MM.1S (cell line): ENCODE data around the gene UBE2D2.

Experiments
- DNase-seq: peaks from one replicate; pipeline ENCODE4 v3.0.0-alpha.2; 2015
- H2AFZ ChIP-seq: fragments of 300-600 bp; sonication (generic); 2 replicates; pipeline ENCODE4 v1.6.0; 2016; ENCODE audit warnings: antibody characterized with exemption, low read length
- H3F3A ChIP-seq: fragments of 300-600 bp; sonication (generic); 2 replicates; pipeline ENCODE4 v1.6.1; 2016; ENCODE audit warnings: mild to moderate bottlenecking, antibody characterized with exemption, low read length, moderate library complexity, mixed read lengths; ENCODE audit not compliant: insufficient read depth
- H3K27ac ChIP-seq: fragments of 300-600 bp; sonication (generic); 2 replicates; pipeline ENCODE4 v1.5.1; 2016; ENCODE audit warnings: mild to moderate bottlenecking, low read length
- H3K27me3 ChIP-seq: fragments of 300-600 bp; sonication (generic); replicated peaks from 2 replicates; pipeline ENCODE4 v1.6.0; 2016; ENCODE audit warnings: low read length; ENCODE audit not compliant: insufficient read depth
- H3K36me3 ChIP-seq: fragments of 300-600 bp; sonication (generic); replicated peaks from 2 replicates; pipeline ENCODE4 v1.6.1; 2016; ENCODE audit warnings: mild to moderate bottlenecking, low read length, mixed read lengths; ENCODE audit not compliant: insufficient read depth
- H3K4me1 ChIP-seq: fragments of 300-600 bp; sonication (generic); 2 replicates; pipeline ENCODE4 v1.6.1; 2016; ENCODE audit warnings: low read length, mixed read lengths
- H3K4me2 ChIP-seq: fragments of 300-600 bp; sonication (generic); 2 replicates; pipeline ENCODE4 v1.6.0; 2016; ENCODE audit warnings: low read depth, low read length
- H3K4me3 ChIP-seq: fragments of 300-600 bp; sonication (generic); 2 replicates; pipeline ENCODE4 v1.5.1; 2016; ENCODE audit warnings: low read length, mixed read lengths
- H3K79me2 ChIP-seq: fragments of 300-600 bp; sonication (generic); 2 replicates; pipeline ENCODE4 v1.6.1; 2016; ENCODE audit warnings: mixed run types, low read length, mixed read lengths
- H3K9ac ChIP-seq: fragments of 300-600 bp; sonication (generic); 2 replicates; pipeline ENCODE4 v1.6.1; 2016; ENCODE audit warnings: low read length, mixed read lengths
- H3K9me2 ChIP-seq: fragments of 300-600 bp; sonication (generic); replicated peaks from 2 replicates; pipeline ENCODE4 v1.6.1; 2016; ENCODE audit warnings: mild to moderate bottlenecking, low read length, mixed read lengths; ENCODE audit not compliant: insufficient read depth
- H3K9me3 ChIP-seq: fragments of 300-600 bp; sonication (generic); replicated peaks from 2 replicates; pipeline ENCODE4 v1.6.1; 2016; ENCODE audit warnings: mild to moderate bottlenecking, low read length, mixed read lengths; ENCODE audit not compliant: insufficient read depth
- H4K20me1 ChIP-seq: fragments of 300-600 bp; sonication (generic); 2 replicates; pipeline ENCODE4 v1.6.1; 2016; ENCODE audit warnings: mild to moderate bottlenecking, low read length, moderate library complexity, mixed read lengths; ENCODE audit not compliant: insufficient read depth
- EZH2 ChIP-seq: fragments of 300-600 bp; sonication (generic); optimal IDR thresholded peaks from 2 replicates; pipeline ENCODE3; 2017; ENCODE audit warnings: low read depth, mild to moderate bottlenecking, antibody characterized with exemption, low read length, mixed read lengths
- EZH2phosphoT487 ChIP-seq: fragments of 300-600 bp; sonication (generic); IDR thresholded peaks from 2 replicates; pipeline ENCODE4 v1.6.1; 2018; ENCODE audit warnings: antibody characterized with exemption, low read length
- TF ChIP-seq, protein P1 (sequence below): fragments of 300-600 bp; sonication (generic); IDR thresholded peaks from 2 replicates; pipeline ENCODE4 v1.5.1; 2016; ENCODE audit warnings: antibody characterized with exemption, low read length, mixed read lengths

Gene UBE2D2

GRCh38 chr5:139642213-139642612 is 81.1 kb downstream of the UBE2D2 start:
- TF ChIP-seq, protein P1, sequence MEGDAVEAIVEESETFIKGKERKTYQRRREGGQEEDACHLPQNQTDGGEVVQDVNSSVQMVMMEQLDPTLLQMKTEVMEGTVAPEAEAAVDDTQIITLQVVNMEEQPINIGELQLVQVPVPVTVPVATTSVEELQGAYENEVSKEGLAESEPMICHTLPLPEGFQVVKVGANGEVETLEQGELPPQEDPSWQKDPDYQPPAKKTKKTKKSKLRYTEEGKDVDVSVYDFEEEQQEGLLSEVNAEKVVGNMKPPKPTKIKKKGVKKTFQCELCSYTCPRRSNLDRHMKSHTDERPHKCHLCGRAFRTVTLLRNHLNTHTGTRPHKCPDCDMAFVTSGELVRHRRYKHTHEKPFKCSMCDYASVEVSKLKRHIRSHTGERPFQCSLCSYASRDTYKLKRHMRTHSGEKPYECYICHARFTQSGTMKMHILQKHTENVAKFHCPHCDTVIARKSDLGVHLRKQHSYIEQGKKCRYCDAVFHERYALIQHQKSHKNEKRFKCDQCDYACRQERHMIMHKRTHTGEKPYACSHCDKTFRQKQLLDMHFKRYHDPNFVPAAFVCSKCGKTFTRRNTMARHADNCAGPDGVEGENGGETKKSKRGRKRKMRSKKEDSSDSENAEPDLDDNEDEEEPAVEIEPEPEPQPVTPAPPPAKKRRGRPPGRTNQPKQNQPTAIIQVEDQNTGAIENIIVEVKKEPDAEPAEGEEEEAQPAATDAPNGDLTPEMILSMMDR = no peak
- no peak for TF ChIP-seq EZH2phosphoT487
- no peak for TF ChIP-seq EZH2
- Histone ChIP-seq H3K9me2 (no peaks in the 10 kb centered on the region), H4K20me1 (no peaks in the 10 kb centered on the region), H3K4me1 (peaks cover 16% of the 10 kb centered on the region), H3K27ac (no peak overlapping the region), H3K36me3 (no peaks in the 10 kb centered on the region), H3K9ac (no peak overlapping the region), H3K4me3 (no peak overlapping the region), H3K9me3 (no peaks in the 10 kb centered on the region), H3K4me2 (no peak overlapping the region), H3K27me3 (no peaks in the 10 kb centered on the region), H3K79me2 (0 out of 2 replicates have a peak, but pooled peaks cover 6% of the 10 kb centered on the region), H3F3A (peaks cover 17% of the 10 kb centered on the region), H2AFZ (no peak overlapping the region)
- no peak for DNase-seq

DNA sequence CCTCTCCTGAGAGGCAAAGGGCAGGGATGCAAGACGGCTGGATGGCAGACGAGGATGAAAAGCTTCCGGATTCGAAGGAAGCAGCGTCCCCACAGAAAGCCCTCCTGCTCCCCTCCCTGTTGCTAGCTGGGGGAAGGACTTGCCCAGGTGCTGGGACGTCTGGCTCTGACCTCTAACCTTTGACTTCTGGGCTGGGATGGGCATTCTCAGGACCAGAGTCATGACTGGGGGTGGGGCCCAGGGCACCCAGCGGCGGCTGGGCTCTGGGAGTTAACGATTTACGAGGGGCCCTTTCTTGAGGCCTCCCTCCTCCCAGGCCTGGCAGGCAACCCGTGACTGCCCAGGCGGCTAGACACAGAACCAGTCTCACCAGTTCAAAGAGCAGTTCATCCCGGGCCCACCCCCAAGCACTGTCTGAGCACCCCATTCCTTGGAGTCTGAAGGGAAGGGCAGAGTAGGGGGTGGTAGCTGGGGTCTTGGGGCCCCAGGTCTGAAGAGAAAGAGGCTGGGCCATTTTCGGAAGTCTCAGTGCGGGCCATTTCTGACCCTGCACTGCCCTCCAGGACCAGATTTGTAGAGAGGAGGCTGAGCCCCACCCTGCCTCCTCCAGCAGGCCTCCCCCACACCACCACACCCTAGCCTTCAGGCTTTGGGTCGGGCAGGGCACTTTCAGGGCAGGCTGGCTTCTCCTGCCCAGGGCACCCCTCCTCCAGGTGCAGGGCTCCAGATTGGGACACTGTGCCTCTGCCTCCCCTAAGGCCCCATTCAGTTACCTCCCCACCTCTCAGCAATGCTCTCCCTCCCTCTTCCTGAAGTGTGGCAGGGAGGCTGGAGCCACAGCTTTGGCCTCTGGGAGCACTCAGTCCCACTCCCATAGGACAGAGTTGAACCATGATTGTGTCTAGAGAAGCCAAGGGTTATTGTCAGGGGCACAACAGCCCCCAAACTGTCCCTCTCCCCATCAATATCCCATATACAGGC is 82.0 kb downstream of the UBE2D2 start:
- H3K36me3 ChIP-seq = no peaks in the 10 kb centered on the region
- H3K9ac ChIP-seq = no peak overlapping the region
- TF ChIP-seq EZH2 (no peak), EZH2phosphoT487 (no peak)
- TF ChIP-seq, protein P1 = no peak
- H3F3A ChIP-seq = peaks cover 8% of the 10 kb centered on the region
- H3K4me1 ChIP-seq = peaks cover 16% of the 10 kb centered on the region
- H3K27me3 ChIP-seq = no peaks in the 10 kb centered on the region
- DNase-seq = no peak
- H4K20me1 ChIP-seq = no peaks in the 10 kb centered on the region
- H3K27ac ChIP-seq = no peak overlapping the region
- H3K9me2 ChIP-seq = no peaks in the 10 kb centered on the region
- 0 out of 2 replicates have a peak, but pooled peaks cover 6% of the 10 kb centered on the region for H3K79me2 ChIP-seq
- H3K4me3 ChIP-seq = no peak overlapping the region
- no peak overlapping the region for H3K4me2 ChIP-seq
- no peak overlapping the region for H2AFZ ChIP-seq
- H3K9me3 ChIP-seq = no peaks in the 10 kb centered on the region

- Histone ChIP-seq H3K4me1 (peaks cover 11% of the 10 kb centered on the region), H3K9me2 (no peaks in the 10 kb centered on the region)
- DNase-seq = no peak
Measured at GRCh38 chr5:139644001-139644456, 82.9 kb downstream of the UBE2D2 start.

More at GRCh38 chr5:139644001-139644456, 82.9 kb downstream of the UBE2D2 start:
- Histone ChIP-seq H3K4me3 (no peak overlapping the region), H3K4me2 (no peak overlapping the region), H2AFZ (no peak overlapping the region), H3K9me3 (no peaks in the 10 kb centered on the region), H3F3A (peaks cover 3% of the 10 kb centered on the region; the same call in 1 of the 2 replicates), H3K9ac (no peak overlapping the region), H3K27ac (no peak overlapping the region), H4K20me1 (no peaks in the 10 kb centered on the region), H3K36me3 (no peaks in the 10 kb centered on the region), H3K27me3 (no peaks in the 10 kb centered on the region), H3K79me2 (peaks cover 8% of the 10 kb centered on the region)
- TF ChIP-seq EZH2phosphoT487 (no peak), EZH2 (no peak)
- TF ChIP-seq, protein P1 = no peak
